Calu3 (cell line): ENCODE results near the gene DUSP22. TPM values are rescaled to one million over a fixed set of nuclear protein-coding genes. Genes with fewer than 3 reads are reported as not detected.

Source experiments
- BruUV-seq: library from RNA; stranded (reverse); fragments of 400-500 nt; replicated peaks from 2 replicates; lab custom pipeline; 2021; lab: Mats Ljungman, UMichigan
- CTCF ChIA-PET: fragments of 300-600 bp; sonication (Branson Sonifier 250); formaldehyde crosslinking; loops from one replicate; lab custom pipeline; 2022; ENCODE audit warnings: antibody characterized with exemption; lab: Charles Lee
- DNase-seq: peaks from one replicate; pipeline ENCODE4 v3.0.0; 2022
- H3K27ac Mint-ChIP-seq: one replicate; pipeline ENCODE4 v1.8.0; 2022; ENCODE audit warnings: mixed read lengths; ENCODE audit not compliant: unreplicated experiment
- H3K27me3 Mint-ChIP-seq: one replicate; pipeline ENCODE4 v1.8.0; 2022; ENCODE audit warnings: mixed read lengths; ENCODE audit not compliant: unreplicated experiment
- H3K36me3 Mint-ChIP-seq: one replicate; pipeline ENCODE4 v1.8.0; 2022; ENCODE audit warnings: mild to moderate bottlenecking, moderate library complexity, mixed read lengths; ENCODE audit not compliant: insufficient read depth, unreplicated experiment
- H3K4me1 Mint-ChIP-seq: one replicate; pipeline ENCODE4 v1.8.0; 2022; ENCODE audit warnings: mild to moderate bottlenecking, low read depth, mixed read lengths; ENCODE audit not compliant: unreplicated experiment
- H3K4me3 Mint-ChIP-seq: one replicate; pipeline ENCODE4 v1.8.0; 2022; ENCODE audit warnings: mild to moderate bottlenecking, low read depth, moderate library complexity, mixed read lengths; ENCODE audit not compliant: unreplicated experiment
- H3K9me3 Mint-ChIP-seq: one replicate; pipeline ENCODE4 v1.8.0; 2022; ENCODE audit warnings: low read depth, mixed read lengths; ENCODE audit not compliant: unreplicated experiment
- CTCF ChIP-seq: fragments of 200-600 bp; IDR thresholded peaks from one replicate; pipeline ENCODE4 v1.8.0; 2022; ENCODE audit warnings: antibody characterized with exemption; ENCODE audit not compliant: unreplicated experiment
- intact Hi-C: fragments of 100-400 bp; cut with micrococcal nuclease; formaldehyde crosslinking; loops from one replicate; pipeline ENCODE4 v1.10.0; 2022; ENCODE audit not compliant: unreplicated experiment
- total RNA-seq: library from RNA; stranded (reverse); gene quantifications from 2 replicates; pipeline ENCODE4 v1.2.3, GENCODE V29; 2022

The DUSP22 gene
- total RNA-seq, 1 experiment from 2014 or later: 14.7 TPM

DNA sequence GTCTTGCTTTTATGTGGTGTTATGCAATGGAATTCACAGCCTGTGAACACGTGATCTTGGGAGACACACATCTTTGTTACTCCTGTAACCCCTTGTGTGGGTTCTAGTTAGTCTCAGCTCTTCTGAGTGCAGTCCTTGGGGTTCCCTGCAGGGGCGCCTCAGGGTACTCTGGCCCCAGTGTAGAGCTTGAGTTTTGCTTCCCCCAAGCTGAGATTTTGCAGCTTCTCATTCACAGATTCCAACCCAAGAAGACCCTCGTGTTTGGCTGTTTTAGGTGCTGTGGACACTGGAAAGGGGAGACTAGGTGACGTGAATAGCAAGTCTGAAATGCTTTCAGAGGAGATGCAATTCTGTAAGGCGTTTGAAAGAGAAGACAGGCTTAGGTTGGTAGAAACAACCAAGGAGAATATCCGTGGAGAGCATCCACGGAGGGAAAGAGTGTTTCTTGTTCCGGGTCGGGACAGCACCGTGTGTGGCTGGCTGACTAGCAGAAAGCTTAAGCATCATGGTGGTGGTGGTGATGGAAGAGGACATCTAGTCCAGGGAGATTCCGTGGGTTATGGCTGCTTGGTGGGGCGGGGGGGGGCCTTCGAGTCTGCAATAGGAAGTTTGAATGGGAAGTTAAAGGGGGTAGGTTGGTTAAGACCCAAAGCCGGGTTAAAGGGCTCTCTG lies 30.1 kb downstream of the DUSP22 start:
- no peak overlapping the region for H3K27ac Mint-ChIP-seq
- CTCF ChIA-PET: no interaction called here
- intact Hi-C loops: no loop called here
- BruUV-seq: no TSS peak
- no peaks in the 10 kb centered on the region for H3K27me3 Mint-ChIP-seq
- no peak for TF ChIP-seq CTCF
- H3K9me3 Mint-ChIP-seq: no peaks in the 10 kb centered on the region
- H3K4me1 Mint-ChIP-seq: no peaks in the 10 kb centered on the region
- no peaks in the 10 kb centered on the region for H3K36me3 Mint-ChIP-seq
- DNase-seq: no peak
- no peak overlapping the region for H3K4me3 Mint-ChIP-seq

DNA sequence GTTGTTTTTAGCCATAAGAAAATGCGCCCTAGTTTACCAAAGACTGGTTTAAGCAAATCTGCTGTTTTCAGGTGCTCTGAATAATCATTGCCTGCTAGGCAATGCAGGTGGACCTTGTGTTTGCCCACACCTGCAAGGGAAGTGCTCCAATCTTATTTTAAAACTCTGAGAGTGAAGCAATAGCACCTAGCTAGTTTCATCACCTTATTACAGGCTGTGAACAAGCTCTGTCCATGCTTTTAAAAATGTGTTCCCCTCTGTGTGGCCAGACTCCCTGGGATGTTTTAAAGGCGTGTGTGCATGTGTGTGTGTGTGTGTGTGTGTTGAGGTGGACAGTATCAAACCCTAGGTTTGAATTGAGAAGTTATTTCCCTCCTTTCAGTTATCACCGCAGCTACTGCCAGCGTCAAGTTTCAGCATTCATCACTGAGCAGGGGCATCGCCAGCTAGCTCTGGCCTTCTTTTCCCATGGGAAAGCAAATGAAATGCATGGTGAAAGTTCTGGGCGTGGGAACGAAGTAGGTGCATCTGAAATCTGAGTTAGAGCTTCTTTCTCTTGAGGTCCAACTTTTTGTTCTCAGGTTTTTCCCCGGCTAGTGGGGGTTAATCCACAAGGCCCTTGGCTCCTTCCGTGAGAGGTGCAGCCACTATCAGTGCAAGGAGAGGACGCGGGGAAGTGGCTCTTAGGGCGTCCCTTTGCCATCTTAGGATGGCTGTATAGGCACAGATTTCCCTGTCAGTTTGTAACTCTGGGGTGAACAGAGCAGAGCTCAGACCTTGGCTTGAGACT lies 30.8 kb downstream of the DUSP22 start:
- Mint-ChIP-seq H3K27ac (no peak overlapping the region), H3K4me3 (no peak overlapping the region), H3K27me3 (no peaks in the 10 kb centered on the region), H3K4me1 (no peaks in the 10 kb centered on the region), H3K36me3 (no peaks in the 10 kb centered on the region), H3K9me3 (no peaks in the 10 kb centered on the region)
- no peak for DNase-seq
- no TSS peak for BruUV-seq
- TF ChIP-seq CTCF: no peak
- intact Hi-C loops: no loop called here
- CTCF ChIA-PET: interaction anchor here (0.6 kb wide), 1 partner anchor 10 kb away, joined by 4 read pairs; no protein-coding TSS in a partner anchor

- no peaks in the 10 kb centered on the region for H3K27me3 Mint-ChIP-seq
- no peaks in the 10 kb centered on the region for H3K4me1 Mint-ChIP-seq
- H3K4me3 Mint-ChIP-seq: no peak overlapping the region
- H3K27ac Mint-ChIP-seq: no peak overlapping the region
- CTCF ChIA-PET: interaction anchor here (0.6 kb wide), 1 partner anchor 9 kb away, joined by 4 read pairs; no protein-coding TSS in a partner anchor
- no peak for DNase-seq
- TF ChIP-seq CTCF: no peak
- H3K9me3 Mint-ChIP-seq: no peaks in the 10 kb centered on the region
- no peaks in the 10 kb centered on the region for H3K36me3 Mint-ChIP-seq
- intact Hi-C loops: no loop called here
- BruUV-seq: no TSS peak
These were observed 31.4 kb downstream of the DUSP22 start for GRCh38 chr6:323730-324088.

DNA sequence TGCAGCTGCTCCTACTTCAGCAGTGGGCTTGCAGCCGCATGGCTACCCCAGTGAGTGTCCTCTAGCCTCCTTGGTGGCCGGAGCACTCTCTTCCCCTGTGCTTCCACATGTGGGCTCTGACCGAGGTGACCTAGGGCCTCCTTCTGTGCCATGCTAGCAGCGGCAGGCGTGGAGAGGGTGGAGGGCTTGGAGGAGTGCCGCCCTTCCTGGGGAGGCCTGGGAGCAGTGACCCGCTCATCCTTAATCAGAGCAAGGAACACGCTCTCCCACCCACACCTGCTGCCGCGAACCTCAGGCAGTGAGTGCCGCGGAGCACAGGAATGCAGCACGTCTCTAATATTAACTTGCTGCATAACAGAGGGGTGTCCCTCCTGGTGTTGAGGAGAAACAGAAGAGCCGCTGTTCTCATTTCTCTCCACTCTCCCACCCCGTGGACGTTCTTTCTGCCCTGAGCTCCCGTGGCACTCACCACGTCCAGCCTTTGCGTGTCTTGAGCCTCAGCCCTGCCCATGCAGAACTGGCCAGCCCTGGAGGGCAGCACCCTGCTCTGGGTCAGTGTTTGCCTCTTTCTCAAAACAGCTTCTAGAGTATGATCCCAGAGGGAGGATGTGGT lies 31.9 kb downstream of the DUSP22 start:
- TF ChIP-seq CTCF: no peak

More for the DNA sequence above, 31.9 kb downstream of the DUSP22 start:
- no peak overlapping the region for H3K27ac Mint-ChIP-seq
- H3K9me3 Mint-ChIP-seq: no peaks in the 10 kb centered on the region
- BruUV-seq: no TSS peak
- DNase-seq: no peak
- no peaks in the 10 kb centered on the region for H3K4me1 Mint-ChIP-seq
- H3K4me3 Mint-ChIP-seq: no peak overlapping the region
- H3K36me3 Mint-ChIP-seq: no peaks in the 10 kb centered on the region
- CTCF ChIA-PET: interaction anchor here (0.6 kb wide), 1 partner anchor 8 kb away, joined by 4 read pairs; no protein-coding TSS in a partner anchor
- intact Hi-C loops: no loop called here
- no peaks in the 10 kb centered on the region for H3K27me3 Mint-ChIP-seq
